Suprapubic skin (tissue), 4 donors: Measurements from ENCODE around the gene IFIT5. TPM values are rescaled to one million over a fixed set of nuclear protein-coding genes. Genes with fewer than 3 reads are reported as not detected.

Experiments
- DNase-seq, 2 donors: peaks; one replicate each; pipeline ENCODE4 v3.0.0-alpha.2; 2019; ENCODE audit warnings: low spot score in 2 of 2
- H3K27ac ChIP-seq: fragments of 200-600 bp; sonication (generic); one replicate; pipeline ENCODE4 v1.5.1; 2019
- H3K27me3 ChIP-seq: fragments of 200-600 bp; sonication (generic); one replicate; pipeline ENCODE4 v1.5.1; 2019
- H3K36me3 ChIP-seq: fragments of 200-600 bp; sonication (generic); one replicate; pipeline ENCODE4 v1.5.1; 2019
- H3K4me1 ChIP-seq: fragments of 200-600 bp; sonication (generic); one replicate; pipeline ENCODE4 v1.5.1; 2019
- H3K4me3 ChIP-seq: fragments of 200-600 bp; sonication (generic); one replicate; pipeline ENCODE4 v1.5.1; 2019; ENCODE audit warnings: mild to moderate bottlenecking
- H3K9me3 ChIP-seq: fragments of 200-600 bp; sonication (generic); one replicate; pipeline ENCODE4 v1.5.1; 2019
- EP300 ChIP-seq: sonication (generic); formaldehyde crosslinking; IDR thresholded peaks from one replicate; pipeline ENCODE4 v1.6.1; 2017; ENCODE audit warnings: antibody characterized with exemption
- POLR2A ChIP-seq, 2 donors: fragments of 450-650 bp; IDR thresholded peaks; one replicate each; pipeline ENCODE4 v1.6.1; 2017; ENCODE audit warnings: antibody characterized with exemption in 2 of 2, mild to moderate bottlenecking in 2 of 2, moderate library complexity in 2 of 2
- POLR2AphosphoS5 ChIP-seq, 3 donors: sonication (generic); formaldehyde crosslinking; IDR thresholded peaks; one replicate each; pipeline ENCODE4 v1.6.1; 2017; ENCODE audit warnings: antibody characterized with exemption in 3 of 3
- WGBS: methylation state at CpG from one replicate; pipeline ENCODE4 v1.1.5; 2018; 5-methylcytosine and 5-hydroxymethylcytosine counted together
- total RNA-seq, 4 donors: library from RNA; depleted of rRNA; stranded (reverse); fragments of >200 nt; gene quantifications; one replicate each; pipeline ENCODE4 v1.1.0, GENCODE V29; 2016
- TF ChIP-seq, protein P1 (sequence below), 2 donors: fragments of 200-600 bp in 1 of 2; fragments of 450-650 bp in 1 of 2; sonication (generic) in 1 of 2; IDR thresholded peaks; one replicate each; pipeline ENCODE4 v1.5.1; 2016 to 2019; ENCODE audit warnings: antibody characterized with exemption in 2 of 2, mild to moderate bottlenecking in 1 of 2, moderate library complexity in 1 of 2

Gene IFIT5
- total RNA-seq, 4 donors from 2014 or later, result 4.3 to 8.2 (median 6.3) TPM

DNA sequence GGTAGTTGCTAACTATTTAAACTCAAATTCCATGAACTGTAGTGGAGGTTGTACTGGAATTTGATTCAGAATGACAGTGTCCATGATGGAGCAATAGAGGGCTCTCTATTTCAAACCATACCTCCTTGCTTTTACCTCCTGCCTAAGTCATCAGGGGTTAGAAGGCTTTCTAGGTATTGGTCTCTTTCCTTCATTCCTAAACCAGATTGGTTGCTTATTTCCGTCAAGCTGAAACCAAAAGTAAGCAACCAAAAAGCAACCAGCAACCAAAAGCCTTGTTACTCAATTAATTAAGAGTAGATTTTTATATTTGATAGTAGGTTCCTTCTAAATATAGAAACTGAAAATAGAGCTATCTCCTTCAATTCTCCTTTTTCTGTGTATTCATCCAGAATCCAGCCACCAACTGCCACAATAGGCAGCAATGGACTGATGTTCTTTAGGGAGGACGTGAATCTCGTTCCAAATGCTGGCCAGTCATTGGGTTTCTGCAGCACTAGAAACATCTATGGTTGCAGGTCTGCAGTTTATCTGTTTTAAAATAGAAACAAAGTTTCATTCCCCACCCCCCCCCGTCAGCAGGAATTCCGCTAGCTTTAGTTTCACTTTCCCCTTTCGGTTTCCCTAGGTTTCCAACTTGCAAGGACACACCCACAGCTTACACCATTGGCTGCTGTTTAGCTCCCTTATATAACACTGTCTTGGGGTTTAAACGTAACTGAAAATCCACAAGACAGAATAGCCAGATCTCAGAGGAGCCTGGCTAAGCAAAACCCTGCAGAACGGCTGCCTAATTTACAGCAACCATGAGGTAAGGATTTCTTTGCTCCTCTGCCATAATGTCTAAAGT is 22.2 kb upstream of the IFIT5 start, which contains the start of gene IFIT1:
IFIT1 (plus strand) TSS at position 717 of the 850 bp plus-strand sequence; CDS start at position 807, 90 bp downstream.
- TF ChIP-seq POLR2A (IDR thresholded peaks at IDR 0.05), result no peak
- no peak for TF ChIP-seq POLR2AphosphoS5 (IDR thresholded peaks at IDR 0.05)
- TF ChIP-seq, protein P1, sequence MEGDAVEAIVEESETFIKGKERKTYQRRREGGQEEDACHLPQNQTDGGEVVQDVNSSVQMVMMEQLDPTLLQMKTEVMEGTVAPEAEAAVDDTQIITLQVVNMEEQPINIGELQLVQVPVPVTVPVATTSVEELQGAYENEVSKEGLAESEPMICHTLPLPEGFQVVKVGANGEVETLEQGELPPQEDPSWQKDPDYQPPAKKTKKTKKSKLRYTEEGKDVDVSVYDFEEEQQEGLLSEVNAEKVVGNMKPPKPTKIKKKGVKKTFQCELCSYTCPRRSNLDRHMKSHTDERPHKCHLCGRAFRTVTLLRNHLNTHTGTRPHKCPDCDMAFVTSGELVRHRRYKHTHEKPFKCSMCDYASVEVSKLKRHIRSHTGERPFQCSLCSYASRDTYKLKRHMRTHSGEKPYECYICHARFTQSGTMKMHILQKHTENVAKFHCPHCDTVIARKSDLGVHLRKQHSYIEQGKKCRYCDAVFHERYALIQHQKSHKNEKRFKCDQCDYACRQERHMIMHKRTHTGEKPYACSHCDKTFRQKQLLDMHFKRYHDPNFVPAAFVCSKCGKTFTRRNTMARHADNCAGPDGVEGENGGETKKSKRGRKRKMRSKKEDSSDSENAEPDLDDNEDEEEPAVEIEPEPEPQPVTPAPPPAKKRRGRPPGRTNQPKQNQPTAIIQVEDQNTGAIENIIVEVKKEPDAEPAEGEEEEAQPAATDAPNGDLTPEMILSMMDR (IDR thresholded peaks at IDR 0.05), result no peak
- no peak for TF ChIP-seq EP300
- Histone ChIP-seq H3K9me3 (no peaks in the 10 kb centered on the region), H3K27me3 (no peaks in the 10 kb centered on the region), H3K4me1 (peaks cover 39% of the 10 kb centered on the region), H3K36me3 (no peaks in the 10 kb centered on the region), H3K4me3 (peak within 1 kb of the TSS; percentile 60), H3K27ac (peak within 1 kb of the TSS; percentile 67)
- no peak for DNase-seq
- WGBS, result 3% methylated on average over 8 of the region's 8 CpGs

DNA sequence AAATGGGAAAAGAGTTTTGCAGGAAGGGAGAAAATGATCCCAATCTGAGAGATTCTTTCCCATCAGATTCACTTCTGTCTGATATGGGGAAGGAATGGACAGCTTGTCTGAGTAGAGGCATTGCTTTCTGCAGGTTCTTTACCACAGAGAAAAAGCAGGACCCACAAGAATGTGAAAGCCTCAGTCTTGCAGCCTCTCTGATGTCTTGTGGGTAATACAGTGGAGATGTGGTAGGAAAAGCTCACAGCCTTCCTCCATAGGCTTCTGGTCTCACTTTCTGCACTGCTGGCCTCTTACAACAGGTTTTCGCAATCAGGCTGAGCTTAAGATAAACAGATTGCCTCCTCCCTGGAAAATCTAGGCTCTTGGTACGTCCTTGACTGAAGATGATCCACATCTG is 21.4 kb upstream of the IFIT5 start:
- WGBS, result 16% methylated on average over 2 of the region's 2 CpGs
- H3K4me1 ChIP-seq, result peaks cover 39% of the 10 kb centered on the region

DNA sequence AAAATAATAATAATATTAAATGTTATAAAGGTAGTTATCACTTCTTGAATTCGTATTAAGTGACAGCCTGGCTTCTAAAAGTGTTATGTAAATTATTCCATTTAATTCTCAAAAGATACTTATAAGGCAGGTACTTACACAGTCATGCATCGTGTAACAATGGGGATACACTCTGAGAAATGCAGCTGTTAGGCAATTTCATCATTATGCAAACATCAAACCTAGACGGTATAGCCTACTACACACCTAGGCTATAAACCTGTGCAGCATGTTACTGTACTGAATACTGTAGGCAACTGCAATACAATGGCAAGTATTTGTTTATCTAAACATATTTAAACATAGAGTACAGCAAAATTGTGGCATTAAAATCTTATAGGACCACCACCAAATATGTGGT is 20.5 kb upstream of the IFIT5 start:
- TF ChIP-seq POLR2A (IDR thresholded peaks at IDR 0.05), result no peak
- no peak for TF ChIP-seq POLR2AphosphoS5 (IDR thresholded peaks at IDR 0.05)
- peaks cover 39% of the 10 kb centered on the region for H3K4me1 ChIP-seq
- H3K9me3 ChIP-seq, result no peaks in the 10 kb centered on the region
- peak overlapping the region; percentile 60 for H3K4me3 ChIP-seq
- no peak overlapping the region for H3K27ac ChIP-seq
- no peak for DNase-seq
- WGBS, result 33% methylated on average over 3 of the region's 3 CpGs
- H3K36me3 ChIP-seq, result no peaks in the 10 kb centered on the region
- no peaks in the 10 kb centered on the region for H3K27me3 ChIP-seq

More for the DNA sequence above, 21.4 kb upstream of the IFIT5 start:
- Histone ChIP-seq H3K36me3 (no peaks in the 10 kb centered on the region), H3K4me3 (peak overlapping the region; percentile 60), H3K27ac (peak overlapping the region; percentile 67), H3K9me3 (no peaks in the 10 kb centered on the region), H3K27me3 (no peaks in the 10 kb centered on the region)
- TF ChIP-seq, protein P1 (IDR thresholded peaks at IDR 0.05), result no peak
- no peak for DNase-seq

DNA sequence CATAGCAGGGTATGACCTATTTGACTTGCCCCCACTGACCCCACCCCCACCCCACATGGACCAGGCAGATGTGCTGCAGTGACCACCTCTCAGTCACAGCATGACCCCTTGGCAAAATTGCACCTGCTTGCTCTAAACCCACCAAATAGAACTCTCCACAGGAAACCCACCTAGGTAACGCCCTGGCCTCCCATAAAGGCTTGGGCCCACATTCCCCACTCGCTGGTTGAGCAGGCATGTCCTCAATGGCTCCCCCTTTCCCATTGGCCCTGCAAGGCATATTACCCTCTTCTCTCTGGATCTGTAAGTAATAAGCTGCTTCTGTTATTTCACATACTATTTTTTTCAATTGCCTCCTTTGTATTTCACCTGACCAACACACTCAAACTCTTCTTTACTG is 19.2 kb upstream of the IFIT5 start:
- Histone ChIP-seq H3K27me3 (no peaks in the 10 kb centered on the region), H3K27ac (no peak overlapping the region), H3K9me3 (no peaks in the 10 kb centered on the region), H3K36me3 (no peaks in the 10 kb centered on the region), H3K4me3 (no peak overlapping the region), H3K4me1 (peaks cover 39% of the 10 kb centered on the region)
- TF ChIP-seq POLR2AphosphoS5 (IDR thresholded peaks at IDR 0.05) (no peak), EP300 (no peak), POLR2A (IDR thresholded peaks at IDR 0.05) (no peak)
- TF ChIP-seq, protein P1 (IDR thresholded peaks at IDR 0.05), result no peak
- no peak for DNase-seq
- 89% methylated on average over 2 of the region's 2 CpGs for WGBS

GRCh38 chr10:89398003-89398749 is 16.2 kb upstream of the IFIT5 start:
- no peak for DNase-seq
- no peaks in the 10 kb centered on the region for H3K27me3 ChIP-seq
- TF ChIP-seq POLR2A (IDR thresholded peaks at IDR 0.05), result no peak
- TF ChIP-seq POLR2AphosphoS5 (IDR thresholded peaks at IDR 0.05), result no peak
- no peak for TF ChIP-seq EP300
- TF ChIP-seq, protein P1 (IDR thresholded peaks at IDR 0.05), result no peak

More at GRCh38 chr10:89398003-89398749, 16.2 kb upstream of the IFIT5 start:
- H3K27ac ChIP-seq, result no peak overlapping the region
- no peak overlapping the region for H3K4me3 ChIP-seq
- peaks cover 19% of the 10 kb centered on the region for H3K4me1 ChIP-seq
- WGBS, result 87% methylated on average over 5 of the region's 5 CpGs
- H3K36me3 ChIP-seq, result no peaks in the 10 kb centered on the region
- H3K9me3 ChIP-seq, result no peaks in the 10 kb centered on the region
